ENCODE measurements around the gene ACTL10. TPM values are rescaled to one million over a fixed set of nuclear protein-coding genes. Genes with fewer than 3 reads are reported as not detected.

ACTL10 gene
- total and polyA plus RNA-seq, 2 experiments from 2014 or later: 0.71 to 1.9 TPM

- Histone ChIP-seq H3K27me3 (ENCODE audit: insufficient read depth) (no peaks in the 10 kb centered on the region), H3K36me3 (ENCODE audit: insufficient read depth) (no peaks in the 10 kb centered on the region), H3K79me2 (replicated peaks; ENCODE audit: insufficient read depth) (no peaks in the 10 kb centered on the region), H3K4me1 (ENCODE audit: insufficient read depth) (no peaks in the 10 kb centered on the region), H3F3A (replicated peaks; ENCODE audit: low read depth) (no peaks in the 10 kb centered on the region), H3K27ac (ENCODE audit: low read depth) (no peak overlapping the region), H3K4me3 (no peak overlapping the region), H2AFZ (no peak overlapping the region), H3K4me2 (no peak overlapping the region), H3K9me2 (ENCODE audit: insufficient read depth) (no peaks in the 10 kb centered on the region), H4K20me1 (replicated peaks; ENCODE audit: insufficient read depth) (no peaks in the 10 kb centered on the region; the same call in 1 of the 2 replicates)
- DNase-seq (ENCODE audit: low spot score): no peak
- H3K4me1 Mint-ChIP-seq: peaks cover 16% of the 10 kb centered on the region
- H3K36me3 Mint-ChIP-seq (ENCODE audit: low read depth): no peaks in the 10 kb centered on the region; the same call in 2 of the 3 replicates
- H3K27me3 Mint-ChIP-seq (ENCODE audit: insufficient read depth, low read depth, poor library complexity): peaks cover 7% of the 10 kb centered on the region
- no peak for ATAC-seq
- H3K27ac Mint-ChIP-seq: no peak overlapping the region
- no peaks in the 10 kb centered on the region; the same call in 2 of the 3 replicates for H3K9me3 Mint-ChIP-seq
- H3K4me3 Mint-ChIP-seq: no peak overlapping the region
- TF ChIP-seq ZNF114 (CRISPR knock-in tag; IDR thresholded peaks at IDR 0.05) (no peak), NANOG (IDR thresholded peaks at IDR 0.05; ENCODE audit: borderline replicate concordance) (no peak), ETS1 (IDR thresholded peaks at IDR 0.05) (no peak), POLR2AphosphoS5 (IDR thresholded peaks at IDR 0.05; ENCODE audit: low read depth) (no peak), CREB1 (CRISPR knock-in tag; IDR thresholded peaks at IDR 0.05; ENCODE audit: low read depth) (no peak), JUNB (IDR thresholded peaks at IDR 0.05; ENCODE audit: unreplicated experiment) (no peak)
- TF ChIP-seq, protein P1, sequence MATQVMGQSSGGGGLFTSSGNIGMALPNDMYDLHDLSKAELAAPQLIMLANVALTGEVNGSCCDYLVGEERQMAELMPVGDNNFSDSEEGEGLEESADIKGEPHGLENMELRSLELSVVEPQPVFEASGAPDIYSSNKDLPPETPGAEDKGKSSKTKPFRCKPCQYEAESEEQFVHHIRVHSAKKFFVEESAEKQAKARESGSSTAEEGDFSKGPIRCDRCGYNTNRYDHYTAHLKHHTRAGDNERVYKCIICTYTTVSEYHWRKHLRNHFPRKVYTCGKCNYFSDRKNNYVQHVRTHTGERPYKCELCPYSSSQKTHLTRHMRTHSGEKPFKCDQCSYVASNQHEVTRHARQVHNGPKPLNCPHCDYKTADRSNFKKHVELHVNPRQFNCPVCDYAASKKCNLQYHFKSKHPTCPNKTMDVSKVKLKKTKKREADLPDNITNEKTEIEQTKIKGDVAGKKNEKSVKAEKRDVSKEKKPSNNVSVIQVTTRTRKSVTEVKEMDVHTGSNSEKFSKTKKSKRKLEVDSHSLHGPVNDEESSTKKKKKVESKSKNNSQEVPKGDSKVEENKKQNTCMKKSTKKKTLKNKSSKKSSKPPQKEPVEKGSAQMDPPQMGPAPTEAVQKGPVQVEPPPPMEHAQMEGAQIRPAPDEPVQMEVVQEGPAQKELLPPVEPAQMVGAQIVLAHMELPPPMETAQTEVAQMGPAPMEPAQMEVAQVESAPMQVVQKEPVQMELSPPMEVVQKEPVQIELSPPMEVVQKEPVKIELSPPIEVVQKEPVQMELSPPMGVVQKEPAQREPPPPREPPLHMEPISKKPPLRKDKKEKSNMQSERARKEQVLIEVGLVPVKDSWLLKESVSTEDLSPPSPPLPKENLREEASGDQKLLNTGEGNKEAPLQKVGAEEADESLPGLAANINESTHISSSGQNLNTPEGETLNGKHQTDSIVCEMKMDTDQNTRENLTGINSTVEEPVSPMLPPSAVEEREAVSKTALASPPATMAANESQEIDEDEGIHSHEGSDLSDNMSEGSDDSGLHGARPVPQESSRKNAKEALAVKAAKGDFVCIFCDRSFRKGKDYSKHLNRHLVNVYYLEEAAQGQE (IDR thresholded peaks at IDR 0.05; ENCODE audit: unreplicated experiment): no peak
Observed at GRCh38 chr20:33656010-33656782, 10.5 kb upstream of the ACTL10 start.

GRCh38 chr20:33656783-33657703, 9.7 kb upstream of the ACTL10 start:
- no peak overlapping the region for H3K27ac ChIP-seq (ENCODE audit: low read depth)
- TF ChIP-seq ZNF331 (CRISPR knock-in tag; IDR thresholded peaks at IDR 0.05; ENCODE audit: low read depth): no peak
- TF ChIP-seq POLR2AphosphoS5 (IDR thresholded peaks at IDR 0.05; ENCODE audit: low read depth): no peak
- no peak for TF ChIP-seq JUNB (IDR thresholded peaks at IDR 0.05; ENCODE audit: unreplicated experiment)
- TF ChIP-seq ZNF114 (CRISPR knock-in tag; IDR thresholded peaks at IDR 0.05): no peak
- TF ChIP-seq STAT1 (IDR thresholded peaks at IDR 0.05; ENCODE audit: unreplicated experiment): no peak
- TF ChIP-seq, protein P1 (IDR thresholded peaks at IDR 0.05; ENCODE audit: unreplicated experiment): no peak
- Mint-ChIP-seq H3K4me1 (peaks cover 16% of the 10 kb centered on the region), H3K9me3 (no peaks in the 10 kb centered on the region; the same call in 2 of the 3 replicates), H3K4me3 (no peak overlapping the region), H3K27me3 (ENCODE audit: insufficient read depth, low read depth, poor library complexity) (peaks cover 11% of the 10 kb centered on the region), H3K27ac (no peak overlapping the region), H3K36me3 (ENCODE audit: low read depth) (no peaks in the 10 kb centered on the region; the same call in 2 of the 3 replicates)
- no peaks in the 10 kb centered on the region for H3K36me3 ChIP-seq (ENCODE audit: insufficient read depth)
- ATAC-seq (no peak), DNase-seq (ENCODE audit: low spot score) (no peak)
- no peaks in the 10 kb centered on the region for H3K9me2 ChIP-seq (ENCODE audit: insufficient read depth)
- H3K4me2 ChIP-seq: no peak overlapping the region
- no peaks in the 10 kb centered on the region for H3K27me3 ChIP-seq (ENCODE audit: insufficient read depth)
- no peaks in the 10 kb centered on the region; the same call in 1 of the 2 replicates for H4K20me1 ChIP-seq (replicated peaks; ENCODE audit: insufficient read depth)
- H3K4me3 ChIP-seq: no peak overlapping the region
- H3K79me2 ChIP-seq (replicated peaks; ENCODE audit: insufficient read depth): no peaks in the 10 kb centered on the region
- H3F3A ChIP-seq (replicated peaks; ENCODE audit: low read depth): no peaks in the 10 kb centered on the region
- no peaks in the 10 kb centered on the region for H3K4me1 ChIP-seq (ENCODE audit: insufficient read depth)
- no peak overlapping the region for H2AFZ ChIP-seq

Measured in GM23338 (cell line).